NCI-H146 (cell line): ENCODE data around the gene PAX8.
A peak's percentile ranks its signal among the peaks of the same experiment; 100 is the strongest.

Experiments
- DNase-seq: peaks from one replicate; lab custom pipeline; 2025; lab: John Stamatoyannopoulos, UW

The PAX8 gene

DNA sequence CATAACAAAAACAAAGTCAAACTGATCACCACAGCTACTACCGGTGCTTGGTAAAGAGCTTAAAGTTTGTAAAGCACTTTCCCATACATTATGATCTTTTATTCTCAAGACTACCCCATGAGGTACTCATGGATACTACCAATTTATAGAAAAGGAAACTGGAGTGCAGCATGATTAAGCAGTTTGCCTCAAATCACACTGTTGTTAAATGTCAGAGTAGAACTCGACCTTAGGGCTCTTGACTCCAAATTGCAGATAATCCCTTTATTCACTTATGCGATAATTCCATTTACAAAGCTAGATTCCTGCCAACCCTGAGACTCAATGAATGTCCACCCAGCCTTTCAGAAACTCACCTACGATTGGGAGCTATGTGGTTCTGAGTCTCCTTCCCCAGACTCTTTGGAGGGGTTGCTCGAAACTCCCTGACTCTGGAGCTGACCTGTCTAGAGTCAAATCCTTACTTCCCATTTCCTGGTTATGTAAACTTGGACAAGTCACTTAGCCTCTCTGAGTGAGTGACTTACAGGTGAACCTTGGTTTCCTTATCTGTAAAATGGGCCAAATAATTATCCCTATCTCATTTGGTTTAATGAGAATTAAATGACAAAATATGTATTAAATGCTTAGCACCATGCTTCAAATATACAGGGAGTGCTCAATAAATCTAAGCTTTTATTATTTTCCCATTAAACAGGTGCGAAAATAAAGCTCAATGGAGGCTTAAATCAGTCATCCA, 57.6 kb downstream of the PAX8 start:
- DNase-seq = no peak

DNA sequence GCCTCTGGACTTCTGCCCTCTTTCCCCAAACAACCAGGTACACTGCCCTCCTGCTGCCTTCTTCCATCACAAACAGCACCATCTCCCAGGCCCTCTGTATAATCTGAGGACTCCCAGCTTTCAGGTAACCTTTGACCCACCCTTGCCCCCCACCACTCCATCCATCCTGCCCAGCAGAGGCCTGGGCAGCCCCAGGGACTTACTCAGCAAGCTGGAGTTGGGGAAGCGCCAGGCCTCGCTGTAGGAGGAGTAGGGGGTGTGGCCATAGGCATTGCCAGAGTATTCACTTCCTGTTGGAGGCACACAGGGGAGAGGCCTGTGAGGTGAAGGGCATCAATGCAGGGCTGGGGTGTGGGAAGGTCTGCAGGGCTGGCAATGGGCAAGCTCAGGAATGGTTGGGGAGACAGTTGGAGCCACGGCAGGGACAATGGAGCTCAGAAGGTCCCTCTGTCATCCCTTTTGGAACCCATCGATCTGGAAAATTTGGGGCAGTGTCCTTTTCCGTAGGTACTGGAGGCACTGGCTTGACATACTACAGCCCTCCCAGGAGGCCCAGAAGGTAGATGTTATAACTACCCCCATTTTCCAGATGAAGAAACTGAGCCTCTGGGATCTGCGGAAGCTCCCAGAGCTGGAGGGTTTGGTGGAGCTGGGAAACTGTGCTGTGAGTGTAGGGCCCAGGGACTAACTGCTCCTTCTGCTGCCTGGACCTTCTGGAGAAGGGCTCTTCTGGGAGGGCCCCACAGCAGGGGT, 58.7 kb downstream of the PAX8 start:
- DNase-seq = no peak

DNA sequence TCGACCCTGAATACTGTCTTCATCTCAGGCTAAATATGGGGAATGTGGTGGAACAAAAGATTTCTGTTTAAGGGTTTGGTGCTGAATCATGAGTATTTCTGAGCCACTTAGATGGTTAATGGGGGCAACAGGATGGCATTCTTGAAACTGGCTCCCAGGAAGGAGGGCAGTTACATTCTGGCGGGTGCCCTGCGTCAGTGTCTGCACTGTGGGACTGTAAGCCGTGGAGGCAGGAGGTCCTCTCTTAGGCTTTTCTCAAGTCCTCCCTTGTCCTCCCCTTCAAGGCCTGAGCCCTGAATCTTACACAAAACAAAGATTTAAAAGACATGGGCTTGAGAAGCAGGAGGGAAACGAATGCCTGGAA, 59.2 kb downstream of the PAX8 start:
- no peak for DNase-seq

DNA sequence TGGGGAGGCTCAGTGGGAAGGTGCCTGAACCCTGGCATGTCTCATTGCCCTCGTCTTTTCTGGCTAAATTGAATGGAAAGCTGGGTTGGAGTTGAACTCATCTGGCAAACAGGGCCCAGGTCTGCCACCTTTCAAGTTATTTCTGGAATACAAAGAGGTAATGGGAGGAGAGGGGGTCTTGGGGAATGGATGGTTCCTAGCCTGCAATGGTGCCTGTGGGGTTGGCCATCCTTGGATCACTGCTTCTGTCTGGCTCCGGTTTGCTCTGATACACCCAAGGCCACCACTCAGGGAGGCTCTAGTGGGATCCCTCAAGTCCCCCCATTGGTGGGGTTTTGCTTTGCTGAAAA, 59.7 kb downstream of the PAX8 start:
- no peak for DNase-seq

DNA sequence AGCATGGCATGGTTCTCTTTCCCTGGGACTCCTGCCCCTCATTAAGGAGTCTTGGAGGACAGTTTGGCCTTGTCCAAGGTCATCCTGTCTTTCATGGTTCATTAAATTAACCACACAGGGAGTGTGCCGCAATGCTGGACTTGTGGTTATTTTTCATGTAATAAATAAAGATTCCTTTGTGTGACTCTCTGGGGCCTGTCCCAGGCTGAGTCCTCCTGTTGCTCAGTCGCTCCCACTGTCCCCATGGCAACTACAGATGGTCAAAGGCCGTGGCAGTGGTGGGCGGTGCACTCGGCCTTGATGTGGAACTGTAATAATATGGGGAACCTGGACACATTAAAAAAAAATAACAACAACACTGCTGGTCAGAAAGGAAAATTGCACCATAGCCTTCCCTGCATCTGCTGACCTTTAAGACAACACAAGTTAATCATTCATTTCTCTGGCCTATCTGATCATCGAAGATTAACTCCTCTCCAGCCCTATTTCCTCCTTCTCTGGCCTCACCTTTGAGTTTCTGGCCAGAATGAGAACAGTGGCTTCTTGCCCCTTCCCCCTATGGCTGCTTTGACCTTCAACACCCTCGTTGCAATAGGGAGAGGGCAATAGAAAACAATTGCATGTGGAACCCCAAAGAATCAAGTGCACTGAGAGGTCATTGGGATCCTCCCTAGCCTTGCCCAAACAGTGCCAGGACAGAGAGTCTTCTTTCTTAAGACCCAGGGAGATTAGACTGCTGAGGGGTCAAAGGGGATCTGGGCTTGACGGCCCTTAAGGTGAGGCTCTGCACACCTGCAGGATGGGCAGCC, 60.2 kb downstream of the PAX8 start:
- DNase-seq = no peak

DNA sequence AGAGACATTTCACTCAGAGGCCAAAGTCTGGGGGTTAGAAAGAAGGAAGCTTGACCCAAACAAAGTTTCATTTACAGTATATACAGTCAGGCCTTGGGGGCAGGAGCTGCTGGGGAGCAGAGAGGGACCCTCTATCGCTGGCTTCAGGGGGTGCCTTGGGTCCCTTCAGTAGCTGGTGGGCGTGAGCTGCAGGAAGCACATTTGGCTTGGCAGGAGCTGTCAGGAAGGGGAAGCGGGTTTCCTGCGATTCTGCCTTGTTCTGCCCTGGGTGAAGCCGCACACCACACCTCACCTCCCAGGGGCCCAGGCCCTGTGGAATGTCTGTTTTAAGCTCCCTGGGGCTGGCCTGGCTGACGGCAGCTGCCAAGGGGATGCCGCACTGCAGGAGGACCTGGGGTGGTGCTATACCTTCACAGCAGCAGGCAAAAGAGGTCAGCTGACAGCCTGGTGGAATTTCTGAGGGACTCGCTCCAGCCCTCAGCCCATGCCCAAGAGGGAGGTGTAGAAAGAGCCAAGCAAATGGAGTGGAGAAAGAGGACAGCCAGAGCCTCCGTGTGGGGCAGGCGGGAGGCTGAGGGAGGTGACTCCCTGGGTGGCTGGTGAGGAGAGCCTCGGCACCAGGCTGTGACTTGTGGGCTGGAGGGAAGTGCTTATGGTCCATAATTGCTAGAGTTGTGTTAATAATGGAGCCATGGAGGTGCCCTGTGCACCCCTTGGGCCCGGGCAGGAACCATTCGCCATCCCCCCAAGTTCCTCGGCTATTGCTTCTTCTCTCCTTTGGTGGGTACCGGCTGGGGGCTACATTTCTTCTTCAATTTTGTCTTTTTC, 61.1 kb downstream of the PAX8 start:
- no peak for DNase-seq

DNA sequence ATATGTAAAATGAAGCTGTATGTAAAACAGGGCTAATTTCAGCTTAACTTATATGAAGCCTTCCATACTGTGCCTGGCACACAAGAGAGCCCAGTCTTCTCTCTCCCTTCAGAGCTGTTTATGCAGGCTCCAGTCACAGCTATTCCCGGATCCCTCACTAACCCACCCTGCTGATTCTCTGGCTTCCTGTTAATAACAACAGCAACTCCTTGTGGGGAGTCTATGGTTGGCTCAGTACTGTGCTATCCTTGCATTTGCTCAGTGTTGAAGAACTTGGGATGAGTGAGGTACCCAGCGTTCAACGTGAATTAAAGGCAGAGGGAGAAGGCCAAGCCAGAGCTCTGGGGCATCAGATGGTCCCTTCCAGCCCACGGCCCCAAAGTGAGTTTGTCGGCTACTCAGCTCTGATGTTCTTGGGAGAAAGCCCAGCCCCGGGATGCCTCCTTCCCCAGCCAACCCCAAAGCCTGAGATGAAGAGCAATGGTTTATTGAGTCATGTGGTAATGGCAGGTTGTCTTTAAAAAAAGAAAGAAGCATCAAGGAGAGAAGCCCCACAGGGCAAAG, 61.7 kb downstream of the PAX8 start:
- no peak for DNase-seq

DNA sequence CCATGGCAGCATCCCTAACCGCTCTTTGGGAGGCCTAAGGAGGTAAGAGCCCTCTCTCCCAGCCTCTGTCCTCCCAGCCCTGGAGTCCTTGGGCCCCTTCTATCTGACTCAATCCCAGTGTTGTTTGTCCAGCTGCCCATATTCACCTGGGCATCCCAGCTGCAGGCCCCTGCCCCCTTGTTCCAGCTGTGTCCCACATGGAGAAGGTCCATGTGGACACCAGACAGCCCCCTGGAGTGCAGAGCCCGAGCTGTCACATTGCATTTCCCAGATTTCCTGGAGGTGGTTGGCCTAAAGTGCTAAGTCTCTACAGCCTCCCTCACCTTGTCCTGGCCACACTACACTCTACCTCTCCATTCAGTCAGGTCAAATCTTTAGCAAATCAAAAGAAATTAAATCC, 62.4 kb downstream of the PAX8 start:
- peak; percentile 33 for DNase-seq

DNA sequence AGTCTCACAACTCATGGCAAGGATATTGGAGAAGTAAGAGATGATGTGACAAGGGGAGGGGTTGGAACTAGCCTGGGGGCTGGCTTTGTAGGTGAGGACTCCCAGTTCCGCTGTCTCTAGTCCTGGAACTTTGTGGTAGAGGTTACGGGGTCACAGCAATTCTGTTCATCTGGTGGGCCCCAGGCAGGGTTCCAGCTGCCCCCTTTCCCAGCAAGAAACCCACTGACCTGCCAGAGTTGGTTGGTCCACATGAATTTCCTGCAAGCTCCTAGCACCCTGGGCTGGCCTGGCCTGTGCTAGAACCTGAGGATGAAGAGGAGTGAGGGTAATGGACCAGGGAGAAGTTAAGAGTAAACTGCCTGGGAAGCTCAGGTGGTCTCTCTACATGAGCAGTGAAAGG, 63.7 kb downstream of the PAX8 start:
- DNase-seq = no peak

DNA sequence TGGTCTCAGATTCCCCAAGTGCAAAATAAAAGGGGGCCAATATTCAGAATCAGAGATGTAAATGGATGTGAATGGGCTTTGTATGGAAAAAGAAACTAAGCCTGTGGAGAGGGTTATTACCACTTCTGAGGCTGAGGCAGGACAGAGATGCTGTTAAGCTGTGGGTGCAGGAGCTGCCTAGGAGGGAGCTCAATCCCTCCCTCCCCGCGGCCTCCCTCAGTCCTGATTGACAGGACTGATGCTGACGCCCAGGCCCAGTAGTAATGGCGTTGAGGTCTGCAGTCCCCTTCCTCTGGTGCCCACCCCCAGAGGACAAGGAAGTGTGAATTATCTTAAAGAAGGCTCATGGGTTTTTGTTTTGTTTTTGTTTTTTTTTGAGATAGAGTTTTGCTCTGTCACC, 64.6 kb downstream of the PAX8 start:
- no peak for DNase-seq

DNA sequence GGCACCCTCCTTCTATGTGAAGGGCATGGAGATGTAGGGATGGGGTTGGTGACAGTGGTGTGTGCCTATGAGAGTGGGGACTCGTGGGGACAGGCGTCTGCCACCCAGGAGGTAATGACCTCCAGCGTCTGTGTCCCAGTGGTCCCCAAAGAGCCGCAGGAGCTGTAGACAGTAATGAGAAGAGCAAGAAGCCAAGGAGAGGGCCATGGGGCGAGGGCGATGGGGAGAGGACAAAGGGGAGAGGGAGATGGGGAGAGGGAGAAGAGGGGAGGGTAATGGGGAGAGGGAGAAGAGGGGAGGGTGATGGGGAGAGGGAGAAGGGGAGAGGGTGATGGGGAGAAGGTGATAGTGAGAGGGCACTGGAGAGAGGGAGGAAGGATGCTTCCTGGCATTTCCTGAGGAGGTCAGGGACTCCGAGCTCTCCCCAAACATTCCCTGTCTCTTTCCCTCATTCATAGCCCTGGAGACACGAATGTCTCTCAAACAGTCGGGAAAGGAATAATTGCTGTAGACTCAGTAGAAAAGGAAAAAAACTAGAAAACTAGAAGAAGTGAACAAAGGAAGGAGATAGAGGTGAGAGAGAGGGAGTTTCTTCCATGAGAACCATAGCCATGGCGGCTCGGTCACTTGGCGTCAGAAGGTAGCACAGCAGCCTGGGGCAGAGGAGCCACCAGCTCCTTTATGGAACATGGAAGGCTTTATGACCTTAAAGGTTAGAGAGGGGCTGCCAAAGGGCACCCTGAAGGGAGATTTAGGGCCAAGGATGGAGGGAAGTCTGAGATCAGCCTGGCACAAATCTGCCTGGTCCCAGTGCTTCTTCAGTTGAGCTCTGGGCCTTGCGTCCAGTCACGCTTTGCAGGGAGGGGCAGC, 65.4 kb downstream of the PAX8 start:
- no peak for DNase-seq

DNA sequence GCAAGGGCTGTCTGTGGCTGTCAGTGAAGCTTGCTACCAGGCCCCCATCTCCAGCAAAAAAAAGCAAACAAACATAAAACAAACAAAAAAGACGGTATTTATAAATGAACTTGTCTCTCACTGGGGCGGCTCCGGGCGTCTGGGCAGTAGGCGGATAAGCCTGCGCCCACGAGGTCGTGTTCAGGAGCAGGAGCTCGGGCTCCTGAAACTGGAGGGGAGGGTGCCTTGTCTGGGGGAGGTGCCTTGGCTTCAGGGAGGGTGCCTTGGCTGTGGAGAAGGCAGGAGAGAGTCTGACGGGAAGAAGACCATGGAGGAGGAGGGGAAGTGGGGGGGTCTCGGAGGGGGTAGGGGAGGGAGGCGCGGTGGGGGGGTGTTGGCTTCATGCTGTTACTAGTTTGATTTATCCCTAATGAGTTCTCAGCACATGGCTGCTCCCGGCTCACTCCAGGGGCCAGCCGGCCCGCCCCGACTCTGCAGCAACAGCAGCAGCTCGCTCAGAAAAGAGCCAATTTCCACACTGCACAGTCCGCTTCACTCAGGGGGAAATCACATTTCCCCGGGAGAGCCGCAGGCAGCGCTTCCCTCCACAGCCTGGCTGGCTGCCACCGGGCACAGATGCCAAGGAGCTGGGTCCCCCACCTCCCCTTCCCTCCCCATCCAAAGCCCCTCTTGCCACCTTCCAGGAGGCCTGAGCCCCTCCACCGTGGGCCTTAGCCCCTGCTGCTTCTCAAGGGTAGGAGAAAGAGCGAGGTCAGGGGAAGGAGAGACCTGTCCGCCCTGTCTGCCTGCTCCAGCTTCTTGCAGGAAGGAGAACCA, 66.3 kb downstream of the PAX8 start:
- peak; percentile 47 for DNase-seq

DNA sequence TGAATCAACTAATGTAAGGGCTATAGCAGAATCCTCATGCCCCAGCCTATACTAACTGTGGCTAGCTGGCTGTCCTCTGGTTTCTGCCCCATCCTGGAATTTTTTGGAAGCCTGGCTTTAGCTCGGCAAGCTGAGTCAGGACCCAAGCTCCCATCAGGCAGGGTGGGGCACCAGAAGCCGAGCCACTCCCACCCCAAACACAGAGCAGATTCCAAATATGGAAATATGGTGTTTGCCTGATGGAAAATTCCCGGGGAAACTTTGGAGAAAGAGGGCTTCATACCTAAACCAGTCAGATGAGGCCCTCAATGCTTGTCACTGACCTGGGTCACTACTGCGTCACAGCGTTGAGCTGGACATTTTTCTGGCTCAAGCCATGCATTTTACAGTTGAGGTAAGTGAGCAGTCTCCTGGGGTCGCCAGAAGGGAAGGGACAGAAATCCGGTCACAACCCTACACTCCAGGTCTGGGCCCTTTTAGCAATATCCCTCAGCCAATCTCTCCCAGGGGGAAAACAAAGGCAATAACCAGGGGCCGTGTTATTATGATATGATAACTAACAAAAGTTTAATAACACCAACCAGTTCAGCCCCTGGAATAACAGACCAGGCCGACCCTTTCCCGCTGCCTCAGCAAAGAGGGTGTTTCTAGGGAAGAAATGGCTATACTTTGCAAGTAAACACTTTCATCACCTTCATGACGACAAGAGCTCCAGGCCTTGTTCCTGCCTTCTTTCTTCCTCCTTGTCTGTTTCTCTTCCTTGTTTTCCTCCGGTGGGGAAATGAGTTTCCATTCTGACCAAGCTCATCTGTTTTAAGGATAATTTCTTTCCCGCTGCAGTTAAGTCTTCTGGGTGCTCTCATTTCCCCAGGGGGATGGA, 67.3 kb downstream of the PAX8 start:
- DNase-seq = no peak

DNA sequence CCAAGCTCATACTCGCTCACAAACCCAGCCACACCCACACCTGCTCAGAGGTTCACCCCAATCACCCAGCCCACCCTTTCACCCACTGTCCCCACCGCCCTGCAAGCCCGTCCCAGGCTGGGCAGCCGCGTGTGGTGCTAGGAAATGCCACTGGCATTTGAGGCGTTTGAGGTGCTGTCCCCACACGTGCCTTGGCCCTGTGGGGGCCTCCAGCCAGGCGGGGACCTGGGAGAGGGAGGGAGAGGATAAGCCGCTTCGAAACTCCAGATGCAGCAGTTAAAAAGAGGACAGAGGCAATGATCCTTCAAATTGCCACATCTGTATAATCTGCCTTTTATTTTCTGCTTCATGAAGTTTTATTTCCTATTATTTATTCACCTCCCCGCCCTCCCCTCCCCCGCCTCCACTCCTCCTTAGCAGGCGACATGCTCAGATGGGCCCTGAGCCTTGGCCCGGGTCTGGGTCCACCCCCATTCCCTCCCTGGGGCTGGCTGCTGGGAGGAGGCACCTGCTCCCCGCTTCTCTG, 69.0 kb downstream of the PAX8 start:
- no peak for DNase-seq

DNA sequence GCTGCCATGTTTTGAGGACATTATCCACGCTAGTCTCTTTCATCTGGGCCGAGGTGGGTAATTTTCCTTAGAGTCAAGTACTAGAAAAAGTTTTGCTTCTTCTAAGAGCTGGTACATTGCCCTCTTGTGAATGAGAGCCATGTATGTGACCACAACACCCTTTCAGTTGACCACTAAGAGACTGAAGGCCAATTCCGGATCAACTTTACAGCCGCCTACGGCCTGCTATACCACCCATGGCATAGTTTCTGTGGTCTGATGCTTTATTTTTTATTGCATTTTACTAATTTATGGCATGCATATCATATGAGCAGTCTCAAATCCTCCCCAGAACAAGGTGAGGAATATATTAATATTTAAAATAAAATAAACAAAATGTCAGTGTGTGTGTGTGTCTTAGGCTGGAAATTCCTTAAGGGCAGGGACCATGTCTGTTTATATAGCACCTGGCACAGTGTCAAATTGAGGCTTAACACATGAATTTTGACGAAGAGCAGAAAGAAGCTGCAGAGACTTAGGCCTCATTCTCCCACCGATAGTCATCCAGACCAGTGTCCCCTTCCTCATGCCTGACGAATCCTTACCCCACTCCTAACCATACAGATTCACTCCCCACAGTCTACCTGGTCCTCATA, 69.6 kb downstream of the PAX8 start:
- DNase-seq = no peak

DNA sequence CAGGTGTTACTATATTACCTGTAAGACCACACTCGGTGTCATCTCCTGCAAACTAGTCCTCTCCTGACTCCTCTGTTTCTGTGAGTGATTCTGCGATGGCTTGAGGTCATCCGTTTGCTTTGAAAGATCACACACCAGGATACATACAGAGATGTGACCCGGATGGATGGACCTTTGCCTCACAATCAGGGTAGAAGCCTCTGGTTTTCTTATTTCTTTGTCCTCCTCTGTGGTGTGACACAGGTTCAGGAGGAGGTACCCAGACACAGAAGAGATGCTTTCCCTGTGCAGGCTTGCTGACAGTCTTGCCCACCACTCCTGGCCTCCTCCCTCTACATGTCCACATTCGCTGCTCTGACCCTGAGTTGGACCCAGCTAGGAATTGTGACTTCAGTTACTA, 70.3 kb downstream of the PAX8 start:
- DNase-seq = no peak

DNA sequence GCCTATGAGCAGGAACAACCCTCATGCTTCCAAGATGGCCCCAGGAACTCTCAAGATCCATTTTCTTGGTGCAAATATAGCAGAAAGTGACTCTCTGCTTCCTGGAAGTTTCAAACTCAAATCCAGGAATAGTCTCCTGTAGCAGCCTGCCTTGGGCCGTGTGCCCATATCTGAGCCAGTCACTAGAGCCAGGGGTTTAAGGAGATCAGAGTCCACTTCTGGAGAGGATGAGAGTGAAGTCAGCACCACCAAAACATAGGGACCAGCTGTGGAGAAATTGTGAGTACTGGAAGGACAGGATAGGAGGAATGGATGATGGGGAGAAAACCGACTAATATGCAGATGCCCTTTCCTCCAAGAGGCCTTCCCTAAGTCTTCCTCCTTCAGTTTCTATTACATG, 71.7 kb downstream of the PAX8 start:
- no peak for DNase-seq

DNA sequence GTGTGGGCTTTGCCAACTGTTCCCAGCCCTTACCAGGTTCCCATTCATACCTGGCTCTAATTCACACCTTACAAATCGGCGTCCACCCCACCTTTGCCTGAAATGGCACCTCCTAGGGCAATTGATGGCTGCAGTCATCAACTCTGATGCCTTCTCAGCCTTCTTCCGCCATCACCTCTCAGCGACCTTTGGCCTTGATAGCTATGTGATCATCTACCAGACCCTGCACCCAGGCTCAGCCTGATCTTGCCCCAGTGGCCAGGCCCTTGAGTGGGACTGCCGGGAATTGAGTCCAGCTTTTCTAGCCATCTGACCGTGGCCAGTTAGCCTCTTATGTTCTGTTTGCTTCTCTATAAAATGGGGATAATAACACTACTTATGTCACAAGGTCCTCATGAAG, 72.5 kb downstream of the PAX8 start:
- no peak for DNase-seq
